K562 (cell line): ENCODE data around the gene TULP3. TPM values are rescaled to one million over a fixed set of nuclear protein-coding genes. Genes with fewer than 3 reads are reported as not detected.

ENCODE experiments used
- CBX2 ChIP-seq: fragments of 200-600 bp; sonication (generic); IDR thresholded peaks from one replicate; pipeline ENCODE4 v1.6.1; 2012; ENCODE audit warnings: mild to moderate bottlenecking, low read length, inconsistent platforms; ENCODE audit not compliant: insufficient read depth, poor library complexity, severe bottlenecking
- CCNT2 ChIP-seq: IDR thresholded peaks from 2 replicates; pipeline ENCODE4 v1.6.1; 2011; ENCODE audit warnings: borderline replicate concordance, low read depth, mild to moderate bottlenecking, moderate library complexity, mixed read lengths, low read length; ENCODE audit not compliant: insufficient read length; ENCODE audit errors: extremely low read depth
- EHMT2 ChIP-seq: fragments of 450-650 bp; IDR thresholded peaks from 2 replicates; pipeline ENCODE4 v1.6.1; 2018; ENCODE audit warnings: antibody characterized with exemption
- HDAC1 ChIP-seq, 2 experiments: fragments of 450-650 bp; IDR thresholded peaks; 2 replicates each; pipeline ENCODE4 v1.6.1; 2016 to 2017; ENCODE audit warnings: inconsistent platforms in 1 of 2, mild to moderate bottlenecking in 1 of 2, moderate library complexity in 1 of 2
- HNRNPH1 ChIP-seq: fragments of 200-400 bp; formaldehyde crosslinking; optimal IDR thresholded peaks from 2 replicates; pipeline ENCODE3; 2017; ENCODE audit warnings: low read depth, mild to moderate bottlenecking, low read length, moderate library complexity
- IRF2 ChIP-seq: sonication (generic); formaldehyde crosslinking; IDR thresholded peaks from 2 replicates; pipeline ENCODE4 v1.8.1; 2022; ENCODE audit warnings: mild to moderate bottlenecking, missing genetic modification reagents
- MYC ChIP-seq, 2 experiments: fragments of 250-450 bp in 1 of 2; sonication (Bioruptor Pico) in 1 of 2; IDR thresholded peaks; 2 replicates each; pipeline versions ENCODE4 v1.5.1 to v1.6.1; 2012 to 2021; ENCODE audit warnings: low read depth in 2 of 2, borderline replicate concordance in 1 of 2, improper control_type of control experiment in 1 of 2, low read length in 1 of 2, mild to moderate bottlenecking in 1 of 2, moderate library complexity in 1 of 2
- NBN ChIP-seq: fragments of 450-650 bp; IDR thresholded peaks from 2 replicates; pipeline ENCODE4 v1.6.1; 2016; ENCODE audit warnings: low read depth, mild to moderate bottlenecking
- SREBF2 ChIP-seq: sonication (generic); formaldehyde crosslinking; IDR thresholded peaks from 2 replicates; pipeline ENCODE4 v1.4.0; 2020; ENCODE audit warnings: mild to moderate bottlenecking, missing genetic modification reagents
- TAF1 ChIP-seq: IDR thresholded peaks from 2 replicates; pipeline ENCODE4 v1.6.1; 2011; ENCODE audit warnings: mild to moderate bottlenecking, low read length, moderate library complexity; ENCODE audit not compliant: insufficient read depth, control insufficient read depth, severe bottlenecking; ENCODE audit errors: extremely low read depth
- TEAD1 ChIP-seq, 2 experiments: fragments of 450-650 bp in 1 of 2; sonication (generic) in 1 of 2; formaldehyde crosslinking; IDR thresholded peaks; 2 replicates each; pipeline versions ENCODE4 v1.4.0 to v1.8.0; 2020 to 2022; ENCODE audit warnings: mild to moderate bottlenecking in 2 of 2, missing genetic modification reagents in 1 of 2
- ZFP36 ChIP-seq: fragments of 150-350 bp; IDR thresholded peaks from 2 replicates; pipeline ENCODE4 v1.6.1; 2018; ENCODE audit warnings: low read length, low read depth; ENCODE audit not compliant: partially characterized antibody
- ZFPM2 ChIP-seq: fragments of 250-450 bp; sonication (Bioruptor Pico); IDR thresholded peaks from 2 replicates; pipeline ENCODE4 v1.5.1; 2022; ENCODE audit warnings: mild to moderate bottlenecking
- ZKSCAN1 ChIP-seq: fragments of 150-350 bp; IDR thresholded peaks from 2 replicates; pipeline ENCODE4 v1.6.1; 2016; ENCODE audit warnings: low read depth, low read length
- ZNF217 ChIP-seq: sonication (generic); formaldehyde crosslinking; IDR thresholded peaks from 2 replicates; pipeline ENCODE4 v1.8.0; 2022; ENCODE audit warnings: mild to moderate bottlenecking, missing genetic modification reagents
- ZNF282 ChIP-seq: sonication (generic); formaldehyde crosslinking; IDR thresholded peaks from 2 replicates; pipeline ENCODE4 v1.8.1; 2023; ENCODE audit warnings: missing genetic modification reagents
- polyA plus RNA-seq, 8 experiments: library from polyadenylated mRNA; depleted of rRNA in 4 of 8; stranded (reverse) in 5 of 8; unstranded in 3 of 8; fragments of >200 nt; fragmentation: Nextera tagmentation in 2 of 8; fragmentation: Illumina TruSeq in 1 of 8; extraction: Ambion mirVana in 2 of 8; extraction: Trizol in 1 of 8; gene quantifications; 2 replicates each; pipeline versions ENCODE4 v1.2.1 to v1.2.3, GENCODE V29; 2011 to 2014; ENCODE audit warnings: inconsistent platforms in 1 of 8, missing spikeins in 1 of 8
- total RNA-seq, 7 experiments: library from RNA; depleted of rRNA in 6 of 7; stranded (reverse); fragments of >200 nt in 6 of 7; fragmentation: Illumina TruSeq in 2 of 7; extraction: Trizol in 2 of 7; gene quantifications; 2 replicates each; pipeline versions ENCODE4 v1.2.1 to v1.2.3, GENCODE V29; 2011 to 2021; ENCODE audit warnings: low replicate concordance in 1 of 7
- TF ChIP-seq, protein P1 (sequence below): fragments of 450-650 bp; IDR thresholded peaks from 2 replicates; pipeline ENCODE4 v1.6.1; 2016; ENCODE audit warnings: antibody characterized with exemption
- TF ChIP-seq, protein P2 (sequence below): sonication (generic); IDR thresholded peaks from 2 replicates; pipeline ENCODE4 v1.6.1; 2016
- TF ChIP-seq, protein P3 (sequence below): fragments of 250-450 bp; sonication (Bioruptor Pico); IDR thresholded peaks from 2 replicates; pipeline ENCODE4 v1.5.0; 2021
- TF ChIP-seq, protein P4 (sequence below): sonication (generic); formaldehyde crosslinking; IDR thresholded peaks from 2 replicates; pipeline ENCODE4 v1.5.0; 2020; ENCODE audit warnings: missing genetic modification reagents
- TF ChIP-seq, protein P5 (sequence below): IDR thresholded peaks from 2 replicates; pipeline ENCODE4 v1.6.1; 2011; ENCODE audit warnings: borderline replicate concordance, low read depth, mild to moderate bottlenecking, moderate library complexity, low read length; ENCODE audit not compliant: insufficient read depth, poor library complexity, severe bottlenecking

TULP3 gene
- total and polyA plus RNA-seq, 9 of the 15 experiments (the other 6 are each of a cell fraction or from before 2014, with no cell fraction given) = 3.6 to 13.3 (median 7.3) TPM

DNA sequence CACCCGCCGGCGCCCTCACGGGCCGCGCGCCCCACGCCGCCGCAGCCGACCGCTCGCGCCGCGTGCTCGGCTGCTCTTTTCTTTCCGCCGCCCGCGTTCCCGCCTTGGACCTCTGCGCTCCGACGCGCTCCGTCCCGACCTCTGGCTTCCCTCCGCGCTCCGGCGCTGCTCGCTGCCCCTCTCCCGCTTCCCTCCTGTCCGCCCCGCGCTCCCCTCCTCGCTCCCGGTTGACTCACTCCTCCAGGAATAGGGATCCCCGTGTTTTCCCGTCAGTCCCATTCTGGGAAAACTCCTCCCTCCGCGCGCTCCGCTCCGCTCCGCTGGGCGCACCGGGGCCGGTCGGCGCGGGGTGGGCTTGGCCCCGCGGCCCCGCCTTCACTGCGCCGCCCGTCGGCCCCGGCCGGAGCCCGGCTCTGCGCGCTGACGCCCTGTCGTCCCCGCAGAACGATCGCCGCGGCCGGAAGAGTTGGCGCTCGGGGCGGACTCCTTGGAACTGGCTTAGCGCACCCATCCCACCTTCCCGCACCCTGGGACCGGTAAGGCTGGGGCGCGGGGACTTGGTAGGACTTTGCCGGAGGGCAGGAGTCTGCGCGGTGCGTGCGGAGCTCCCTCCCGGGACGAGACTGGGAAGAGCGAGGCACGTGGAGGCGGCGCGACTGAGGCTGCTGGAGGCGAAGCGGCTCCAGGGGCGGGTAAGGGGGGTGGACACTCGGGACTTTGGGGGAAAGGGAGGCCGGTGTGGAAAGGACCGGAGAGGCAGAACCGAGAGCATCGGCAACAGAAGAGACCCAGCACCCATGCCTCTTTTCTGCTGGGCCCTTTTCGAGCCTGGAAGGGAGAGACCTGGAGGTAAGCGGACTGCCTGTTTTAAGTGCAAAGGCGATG lies 69.1 kb downstream of the TULP3 start (continued):
- TF ChIP-seq, protein P1, sequence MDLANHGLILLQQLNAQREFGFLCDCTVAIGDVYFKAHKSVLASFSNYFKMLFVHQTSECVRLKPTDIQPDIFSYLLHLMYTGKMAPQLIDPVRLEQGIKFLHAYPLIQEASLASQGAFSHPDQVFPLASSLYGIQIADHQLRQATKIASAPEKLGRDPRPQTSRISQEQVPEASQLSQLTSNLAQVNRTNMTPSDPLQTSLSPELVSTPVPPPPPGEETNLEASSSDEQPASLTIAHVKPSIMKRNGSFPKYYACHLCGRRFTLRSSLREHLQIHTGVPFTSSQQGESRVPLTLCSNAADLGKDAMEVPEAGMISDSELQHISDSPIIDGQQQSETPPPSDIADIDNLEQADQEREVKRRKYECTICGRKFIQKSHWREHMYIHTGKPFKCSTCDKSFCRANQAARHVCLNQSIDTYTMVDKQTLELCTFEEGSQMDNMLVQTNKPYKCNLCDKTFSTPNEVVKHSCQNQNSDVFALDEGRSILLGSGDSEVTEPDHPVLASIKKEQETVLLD = no peak
- TF ChIP-seq, protein P2, sequence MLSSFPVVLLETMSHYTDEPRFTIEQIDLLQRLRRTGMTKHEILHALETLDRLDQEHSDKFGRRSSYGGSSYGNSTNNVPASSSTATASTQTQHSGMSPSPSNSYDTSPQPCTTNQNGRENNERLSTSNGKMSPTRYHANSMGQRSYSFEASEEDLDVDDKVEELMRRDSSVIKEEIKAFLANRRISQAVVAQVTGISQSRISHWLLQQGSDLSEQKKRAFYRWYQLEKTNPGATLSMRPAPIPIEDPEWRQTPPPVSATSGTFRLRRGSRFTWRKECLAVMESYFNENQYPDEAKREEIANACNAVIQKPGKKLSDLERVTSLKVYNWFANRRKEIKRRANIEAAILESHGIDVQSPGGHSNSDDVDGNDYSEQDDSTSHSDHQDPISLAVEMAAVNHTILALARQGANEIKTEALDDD = no peak
- TF ChIP-seq, protein P3, sequence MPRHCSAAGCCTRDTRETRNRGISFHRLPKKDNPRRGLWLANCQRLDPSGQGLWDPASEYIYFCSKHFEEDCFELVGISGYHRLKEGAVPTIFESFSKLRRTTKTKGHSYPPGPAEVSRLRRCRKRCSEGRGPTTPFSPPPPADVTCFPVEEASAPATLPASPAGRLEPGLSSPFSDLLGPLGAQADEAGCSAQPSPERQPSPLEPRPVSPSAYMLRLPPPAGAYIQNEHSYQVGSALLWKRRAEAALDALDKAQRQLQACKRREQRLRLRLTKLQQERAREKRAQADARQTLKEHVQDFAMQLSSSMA (CRISPR knock-in tag) = no peak
- TF ChIP-seq ZKSCAN1 (no peak), CCNT2 (peak; percentile 14), MYC (IDR thresholded peaks at IDR 0.05; ENCODE audit: low read depth, low read length) (peak; percentile 51), MYC (CRISPR knock-in tag; IDR thresholded peaks at IDR 0.05; ENCODE audit: borderline replicate concordance, low read depth) (no peak), ZNF217 (CRISPR knock-in tag) (no peak), IRF2 (CRISPR knock-in tag) (no peak), NBN (no peak), TAF1 (no peak), SREBF2 (CRISPR knock-in tag) (no peak), EHMT2 (no peak), HNRNPH1 (no peak), ZFPM2 (CRISPR knock-in tag) (no peak), TEAD1 (CRISPR knock-in tag; IDR thresholded peaks at IDR 0.05) (no peak), HDAC1 (IDR thresholded peaks at IDR 0.05) (peak in 1 of 2 experiments; percentile 46; a peak in 1 of 4 replicates), CBX2 (no peak), ZFP36 (no peak), ZNF282 (CRISPR knock-in tag) (no peak)
- TF ChIP-seq, protein P4, sequence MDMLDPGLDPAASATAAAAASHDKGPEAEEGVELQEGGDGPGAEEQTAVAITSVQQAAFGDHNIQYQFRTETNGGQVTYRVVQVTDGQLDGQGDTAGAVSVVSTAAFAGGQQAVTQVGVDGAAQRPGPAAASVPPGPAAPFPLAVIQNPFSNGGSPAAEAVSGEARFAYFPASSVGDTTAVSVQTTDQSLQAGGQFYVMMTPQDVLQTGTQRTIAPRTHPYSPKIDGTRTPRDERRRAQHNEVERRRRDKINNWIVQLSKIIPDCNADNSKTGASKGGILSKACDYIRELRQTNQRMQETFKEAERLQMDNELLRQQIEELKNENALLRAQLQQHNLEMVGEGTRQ (CRISPR knock-in tag) = peak; percentile 30; the same call in 1 of the 2 replicates
- TF ChIP-seq, protein P5, sequence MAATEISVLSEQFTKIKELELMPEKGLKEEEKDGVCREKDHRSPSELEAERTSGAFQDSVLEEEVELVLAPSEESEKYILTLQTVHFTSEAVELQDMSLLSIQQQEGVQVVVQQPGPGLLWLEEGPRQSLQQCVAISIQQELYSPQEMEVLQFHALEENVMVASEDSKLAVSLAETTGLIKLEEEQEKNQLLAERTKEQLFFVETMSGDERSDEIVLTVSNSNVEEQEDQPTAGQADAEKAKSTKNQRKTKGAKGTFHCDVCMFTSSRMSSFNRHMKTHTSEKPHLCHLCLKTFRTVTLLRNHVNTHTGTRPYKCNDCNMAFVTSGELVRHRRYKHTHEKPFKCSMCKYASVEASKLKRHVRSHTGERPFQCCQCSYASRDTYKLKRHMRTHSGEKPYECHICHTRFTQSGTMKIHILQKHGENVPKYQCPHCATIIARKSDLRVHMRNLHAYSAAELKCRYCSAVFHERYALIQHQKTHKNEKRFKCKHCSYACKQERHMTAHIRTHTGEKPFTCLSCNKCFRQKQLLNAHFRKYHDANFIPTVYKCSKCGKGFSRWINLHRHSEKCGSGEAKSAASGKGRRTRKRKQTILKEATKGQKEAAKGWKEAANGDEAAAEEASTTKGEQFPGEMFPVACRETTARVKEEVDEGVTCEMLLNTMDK = peak; percentile 62
